HEK293T (cell line): ENCODE data around the gene ATP5ME.

Experiments used
- BHLHE40 ChIP-seq: fragments of 450-650 bp; IDR thresholded peaks from 2 replicates; pipeline ENCODE4 v1.6.1; 2016; ENCODE audit warnings: mild to moderate bottlenecking, moderate library complexity, borderline replicate concordance
- CTBP1 ChIP-seq: fragments of 450-650 bp; IDR thresholded peaks from 2 replicates; pipeline ENCODE4 v1.6.1; 2016; ENCODE audit warnings: borderline replicate concordance
- ELF4 ChIP-seq: fragments of 450-650 bp; IDR thresholded peaks from 2 replicates; pipeline ENCODE4 v1.6.1; 2017; ENCODE audit warnings: antibody characterized with exemption
- FOXK2 ChIP-seq: fragments of 450-650 bp; IDR thresholded peaks from 2 replicates; pipeline ENCODE4 v1.6.1; 2016; ENCODE audit warnings: mild to moderate bottlenecking
- HDGF ChIP-seq: fragments of 450-650 bp; IDR thresholded peaks from 2 replicates; pipeline ENCODE4 v1.6.1; 2017; ENCODE audit warnings: antibody characterized with exemption, borderline replicate concordance
- L3MBTL2 ChIP-seq: fragments of 450-650 bp; conservative IDR thresholded peaks from 2 replicates; pipeline ENCODE4 v1.6.1; 2016; ENCODE audit warnings: mild to moderate bottlenecking
- SP1 ChIP-seq: fragments of 450-650 bp; IDR thresholded peaks from 2 replicates; pipeline ENCODE4 v1.6.1; 2017
- SUZ12 ChIP-seq: fragments of 450-650 bp; IDR thresholded peaks from 2 replicates; pipeline ENCODE4 v1.6.1; 2016; ENCODE audit warnings: mild to moderate bottlenecking
- TARDBP ChIP-seq: fragments of 450-650 bp; IDR thresholded peaks from 2 replicates; pipeline ENCODE4 v1.6.1; 2016

GRCh38 chr4:653080-653821, 20.8 kb downstream of the ATP5ME start:
- TF ChIP-seq HDGF = no peak
- TF ChIP-seq CTBP1 = no peak
- no peak for TF ChIP-seq SP1
- TF ChIP-seq ELF4 = no peak
- no peak for TF ChIP-seq SUZ12
- no peak for TF ChIP-seq FOXK2
- no peak for TF ChIP-seq BHLHE40
- no peak for TF ChIP-seq TARDBP
- no peak for TF ChIP-seq L3MBTL2
